IMR-90 (cell line): Measurements from ENCODE around the gene USP20. TPM values are rescaled to one million over a fixed set of nuclear protein-coding genes. Genes with fewer than 3 reads are reported as not detected.
A peak's percentile ranks its signal among the peaks of the same experiment; 100 is the strongest.

Experiments used
- ATAC-seq: fragments of 200-7000 bp; cut with Tn5 transposase; 2 replicates; pipeline ENCODE4 v1.9.1; 2020; ENCODE audit warnings: low read depth, mild to moderate bottlenecking, moderate library complexity
- BruUV-seq: library from RNA; stranded (reverse); fragments of 400-500 nt; replicated peaks from 2 replicates; lab custom pipeline; 2021; lab: Mats Ljungman, UMichigan
- CTCF ChIA-PET: fragments of 300-600 bp; formaldehyde crosslinking; extraction: SDS; loops from one replicate; lab custom pipeline; 2021; ENCODE audit warnings: antibody characterized with exemption; lab: Yijun Ruan, JAX
- POLR2A ChIA-PET: fragments of 300-600 bp; sonication (Branson Sonifier 250); formaldehyde crosslinking; loops from one replicate; lab custom pipeline; 2022; ENCODE audit warnings: antibody characterized with exemption; ENCODE audit not compliant: unreplicated experiment; lab: Charles Lee
- DNase-seq: peaks from one replicate; pipeline ENCODE4 v3.0.0; 2013
- H2AFZ ChIP-seq: replicated peaks from 2 replicates; pipeline ENCODE3; 2013; ENCODE audit warnings: low read length, mild to moderate bottlenecking; ENCODE audit not compliant: poor library complexity
- H2AK5ac ChIP-seq: 2 replicates; pipeline ENCODE4 v1.6.1; 2013; ENCODE audit warnings: low read depth, low read length, inconsistent platforms
- H2AK9ac ChIP-seq: replicated peaks from 2 replicates; pipeline ENCODE3; 2013; ENCODE audit warnings: mild to moderate bottlenecking, low read depth, low read length, moderate library complexity; ENCODE audit not compliant: poor library complexity
- H2BK120ac ChIP-seq: 2 replicates; pipeline ENCODE4 v1.6.1; 2013; ENCODE audit warnings: low read depth, low read length, inconsistent platforms
- H2BK15ac ChIP-seq: 3 replicates; pipeline ENCODE4 v1.6.1; 2013; ENCODE audit warnings: low read depth, low read length, inconsistent platforms
- H2BK20ac ChIP-seq: 2 replicates; pipeline ENCODE4 v1.6.1; 2013; ENCODE audit warnings: low read depth, mild to moderate bottlenecking, inconsistent platforms, low read length, moderate library complexity
- H2BK5ac ChIP-seq: 2 replicates; pipeline ENCODE4 v1.6.1; 2013; ENCODE audit warnings: mild to moderate bottlenecking, low read depth, low read length, inconsistent platforms; ENCODE audit not compliant: poor library complexity, severe bottlenecking
- H3K14ac ChIP-seq: replicated peaks from 2 replicates; pipeline ENCODE4 v1.6.1; 2013; ENCODE audit warnings: low read depth, low read length, inconsistent platforms
- H3K18ac ChIP-seq: 2 replicates; pipeline ENCODE4 v1.6.1; 2013; ENCODE audit warnings: low read depth, low read length, control low read depth
- H3K23ac ChIP-seq: 2 replicates; pipeline ENCODE4 v1.6.1; 2013; ENCODE audit warnings: low read depth, low read length, inconsistent platforms
- H3K27ac ChIP-seq: 2 replicates; pipeline ENCODE4 v1.5.1; 2013; ENCODE audit warnings: mild to moderate bottlenecking, control low read depth, low read length; ENCODE audit not compliant: insufficient read depth
- H3K27me3 ChIP-seq: 2 replicates; pipeline ENCODE4 v1.6.1; 2013; ENCODE audit warnings: low read length; ENCODE audit not compliant: control insufficient read depth, insufficient read depth
- H3K36me3 ChIP-seq: 2 replicates; pipeline ENCODE4 v1.6.1; 2013; ENCODE audit warnings: low read length, mixed read lengths; ENCODE audit not compliant: control insufficient read depth, insufficient read depth
- H3K4ac ChIP-seq: 2 replicates; pipeline ENCODE4 v1.6.1; 2013; ENCODE audit warnings: low read depth, low read length, inconsistent platforms
- H3K4me1 ChIP-seq: 2 replicates; pipeline ENCODE4 v1.6.1; 2013; ENCODE audit warnings: low read length, mixed read lengths; ENCODE audit not compliant: control insufficient read depth, insufficient read depth
- H3K4me2 ChIP-seq: 2 replicates; pipeline ENCODE4 v1.6.1; 2013; ENCODE audit warnings: low read depth, mild to moderate bottlenecking, control low read depth, low read length, moderate library complexity
- H3K4me3 ChIP-seq: 2 replicates; pipeline ENCODE4 v1.5.1; 2013; ENCODE audit warnings: low read depth, mild to moderate bottlenecking, control low read depth, low read length, moderate library complexity; ENCODE audit not compliant: insufficient read depth
- H3K56ac ChIP-seq: 2 replicates; pipeline ENCODE4 v1.6.1; 2013; ENCODE audit warnings: low read length, inconsistent platforms; ENCODE audit not compliant: insufficient read depth; ENCODE audit errors: extremely low read depth
- H3K79me1 ChIP-seq, 2 experiments: 2 replicates each; pipeline ENCODE4 v1.6.1; 2013; ENCODE audit warnings: low read length in 2 of 2, inconsistent platforms in 1 of 2, low read depth in 1 of 2
- H3K9ac ChIP-seq: 2 replicates; pipeline ENCODE4 v1.6.1; 2013; ENCODE audit warnings: low read depth, low read length, control low read depth
- H3K9me1 ChIP-seq: 2 replicates; pipeline ENCODE4 v1.6.1; 2013; ENCODE audit warnings: low read length, inconsistent platforms; ENCODE audit not compliant: insufficient read depth
- H3K9me3 ChIP-seq: 2 replicates; pipeline ENCODE4 v1.6.1; 2013; ENCODE audit warnings: low read length; ENCODE audit not compliant: control insufficient read depth, insufficient read depth
- H4K20me1 ChIP-seq: 2 replicates; pipeline ENCODE4 v1.6.1; 2013; ENCODE audit warnings: low read length, inconsistent platforms; ENCODE audit not compliant: insufficient read depth
- H4K5ac ChIP-seq: 2 replicates; pipeline ENCODE4 v1.6.1; 2013; ENCODE audit warnings: mild to moderate bottlenecking, low read depth, low read length, control low read depth
- H4K8ac ChIP-seq, 2 experiments: 2 replicates each; pipeline ENCODE4 v1.6.1; 2013; ENCODE audit warnings: low read depth in 2 of 2, low read length in 2 of 2, control low read depth in 1 of 2, inconsistent platforms in 1 of 2
- H4K91ac ChIP-seq: 2 replicates; pipeline ENCODE4 v1.6.1; 2013; ENCODE audit warnings: low read depth, low read length, inconsistent platforms; ENCODE audit not compliant: insufficient read depth
- CEBPB ChIP-seq: IDR thresholded peaks from 2 replicates; pipeline ENCODE4 v1.6.1; 2012; ENCODE audit warnings: low read depth, low read length, improper control_type of control experiment
- NFE2L2 ChIP-seq: fragments of 150-350 bp; IDR thresholded peaks from 2 replicates; pipeline ENCODE4 v1.6.1; 2016; ENCODE audit warnings: low read depth, mild to moderate bottlenecking, low read length
- POLR2A ChIP-seq: IDR thresholded peaks from 2 replicates; pipeline ENCODE4 v1.6.1; 2012; ENCODE audit warnings: mild to moderate bottlenecking, low read depth, low read length
- RFX5 ChIP-seq: IDR thresholded peaks from 2 replicates; pipeline ENCODE4 v1.8.0; 2012; ENCODE audit warnings: low read depth, mild to moderate bottlenecking, low read length, moderate library complexity
- WGBS, 2 experiments: methylation state at CpG; one replicate each; pipeline versions ENCODE4 v1.1.5 to v1.1.7; 2013; ENCODE audit warnings: missing lambda C conversion rate in 2 of 2; ENCODE audit not compliant: insufficient read length in 1 of 2; ENCODE audit errors: extremely low coverage in 2 of 2; 5-methylcytosine and 5-hydroxymethylcytosine counted together
- dilution Hi-C: fragments of 300-500 bp; cut with HindIII; formaldehyde crosslinking; loops from one replicate; pipeline ENCODE4 v1.14.3; 2018; ENCODE audit warnings: low sequenced_read_pairs; ENCODE audit not compliant: unreplicated experiment
- in situ Hi-C: fragments of 300-500 bp; cut with MboI; formaldehyde crosslinking; loops from 3 replicates; pipeline ENCODE4 v1.14.3; 2019; ENCODE audit warnings: low sequenced_read_pairs, inconsistent platforms, mixed read lengths
- intact Hi-C: fragments of 100-400 bp; cut with micrococcal nuclease; formaldehyde crosslinking; loops from 2 replicates; pipeline ENCODE4 v1.10.0; 2022
- polyA plus RNA-seq, 3 experiments: library from polyadenylated mRNA; depleted of rRNA; stranded (reverse); fragments of >200 nt; gene quantifications; 2 replicates each; pipeline ENCODE4 v1.2.3, GENCODE V29; 2012; ENCODE audit warnings: low replicate concordance in 1 of 3
- total RNA-seq: library from RNA; depleted of rRNA; stranded (reverse); fragments of >200 nt; gene quantifications from 2 replicates; pipeline ENCODE4 v1.2.3, GENCODE V29; 2012
- TF ChIP-seq, protein P1 (sequence below): conservative IDR thresholded peaks from 2 replicates; pipeline ENCODE4 v1.5.1; 2012; ENCODE audit warnings: mild to moderate bottlenecking, low read depth, low read length, improper control_type of control experiment

Gene USP20
- total and polyA plus RNA-seq, 2 of the 4 experiments (the other 2 are of a cell fraction), result 3.8 to 21.6 TPM

DNA sequence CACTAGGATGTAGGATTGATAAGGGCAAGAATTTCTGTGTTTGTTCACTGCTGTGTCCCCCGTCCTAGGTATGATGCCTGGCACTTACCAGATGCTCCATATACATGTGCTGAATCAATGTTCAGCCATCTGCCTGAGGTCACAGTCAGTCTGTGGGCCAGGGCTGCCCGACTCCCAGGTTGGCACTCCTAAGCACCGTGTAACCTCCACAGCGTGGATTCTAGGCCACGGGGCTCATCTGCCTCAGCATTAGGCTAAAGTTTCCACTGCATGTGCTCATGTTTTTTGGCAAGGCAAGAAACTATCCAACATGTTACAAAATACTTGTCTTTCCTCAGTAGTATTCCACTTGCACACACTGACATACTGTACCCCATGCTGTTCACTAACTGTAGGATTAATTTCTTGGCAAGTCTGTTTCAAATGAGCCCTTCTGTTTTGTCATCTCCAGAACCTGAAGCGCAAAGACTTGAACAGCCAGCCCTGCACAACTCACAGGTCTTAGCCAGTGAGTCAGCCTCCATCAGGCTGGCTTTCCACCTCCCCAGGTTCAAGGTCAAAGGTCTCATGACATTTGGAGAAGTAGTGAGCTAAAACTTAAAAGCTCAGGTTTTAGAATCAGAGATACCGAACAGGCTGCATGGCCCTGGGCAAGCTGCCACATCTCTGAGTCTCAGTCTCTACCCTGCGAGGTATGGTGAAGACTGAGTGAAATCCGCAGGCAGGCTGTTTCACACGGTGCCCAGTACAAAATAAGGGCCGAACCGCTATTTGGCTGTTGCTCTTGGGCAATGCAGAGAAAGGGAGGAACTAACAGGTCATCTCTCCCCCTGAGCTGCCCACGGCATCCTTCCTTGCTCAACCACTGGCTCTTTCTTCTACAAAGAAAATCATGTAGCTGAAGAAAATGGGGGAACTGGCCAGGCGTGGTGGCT, 18.5 kb upstream of the USP20 start (continued):
- TF ChIP-seq POLR2A, result no peak
- no peak for TF ChIP-seq NFE2L2

DNA sequence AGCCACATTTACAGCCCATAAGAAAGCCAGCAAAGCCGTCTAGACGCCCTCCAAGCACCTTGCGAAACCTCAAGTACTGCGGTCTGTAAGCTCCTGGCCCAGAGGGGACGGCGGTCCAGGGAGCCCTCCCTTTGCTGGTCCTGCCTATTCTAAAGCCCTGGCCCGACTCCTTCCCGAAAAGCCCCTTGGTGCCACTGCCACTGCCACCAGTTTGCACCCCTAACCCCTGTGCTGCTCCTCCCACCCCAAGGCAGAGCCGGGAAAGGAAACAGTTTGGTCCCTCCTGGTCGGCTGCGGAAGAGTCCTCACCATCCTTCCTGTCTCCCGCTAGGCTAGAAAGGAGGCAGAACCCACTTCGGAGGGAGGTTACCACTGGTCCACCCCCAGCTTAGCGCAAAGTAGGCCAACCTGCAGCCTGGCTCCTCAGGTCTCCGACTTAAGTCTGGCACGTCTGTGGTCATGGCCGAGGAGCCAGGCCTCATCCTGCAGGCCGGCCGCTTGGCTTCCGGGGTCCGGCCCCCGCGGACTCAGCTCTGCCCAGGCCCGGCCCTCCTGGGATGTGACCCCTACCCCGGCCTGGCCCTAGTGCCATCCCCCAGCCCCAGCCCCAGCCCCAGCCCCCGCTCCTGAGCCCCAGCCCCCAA, 12.2 kb upstream of the USP20 start:
- H3K36me3 ChIP-seq, result peaks cover 34% of the 10 kb centered on the region
- H3K14ac ChIP-seq, result peak overlapping the region; percentile 85
- H2AFZ ChIP-seq, result peak overlapping the region; percentile 89
- H3K27me3 ChIP-seq, result no peaks in the 10 kb centered on the region
- dilution Hi-C loops, result no loop called here
- H3K4me1 ChIP-seq, result peaks cover 2% of the 10 kb centered on the region; the same call in 1 of the 2 replicates
- intact Hi-C loops, result no loop called here
- no peak overlapping the region for H2BK120ac ChIP-seq
- peak overlapping the region; percentile 89 for H2AK9ac ChIP-seq
- no peak overlapping the region for H2BK15ac ChIP-seq
- TF ChIP-seq CEBPB, result peak; percentile 71
- no peak for TF ChIP-seq RFX5
- TF ChIP-seq, protein P1, sequence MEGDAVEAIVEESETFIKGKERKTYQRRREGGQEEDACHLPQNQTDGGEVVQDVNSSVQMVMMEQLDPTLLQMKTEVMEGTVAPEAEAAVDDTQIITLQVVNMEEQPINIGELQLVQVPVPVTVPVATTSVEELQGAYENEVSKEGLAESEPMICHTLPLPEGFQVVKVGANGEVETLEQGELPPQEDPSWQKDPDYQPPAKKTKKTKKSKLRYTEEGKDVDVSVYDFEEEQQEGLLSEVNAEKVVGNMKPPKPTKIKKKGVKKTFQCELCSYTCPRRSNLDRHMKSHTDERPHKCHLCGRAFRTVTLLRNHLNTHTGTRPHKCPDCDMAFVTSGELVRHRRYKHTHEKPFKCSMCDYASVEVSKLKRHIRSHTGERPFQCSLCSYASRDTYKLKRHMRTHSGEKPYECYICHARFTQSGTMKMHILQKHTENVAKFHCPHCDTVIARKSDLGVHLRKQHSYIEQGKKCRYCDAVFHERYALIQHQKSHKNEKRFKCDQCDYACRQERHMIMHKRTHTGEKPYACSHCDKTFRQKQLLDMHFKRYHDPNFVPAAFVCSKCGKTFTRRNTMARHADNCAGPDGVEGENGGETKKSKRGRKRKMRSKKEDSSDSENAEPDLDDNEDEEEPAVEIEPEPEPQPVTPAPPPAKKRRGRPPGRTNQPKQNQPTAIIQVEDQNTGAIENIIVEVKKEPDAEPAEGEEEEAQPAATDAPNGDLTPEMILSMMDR, result no peak
- H3K4me2 ChIP-seq, result peak overlapping the region; percentile 95
- peak overlapping the region; percentile 98 for H3K4ac ChIP-seq
- peak overlapping the region; percentile 98 for H3K23ac ChIP-seq
- peak overlapping the region; percentile 48 for H2BK5ac ChIP-seq
- ChIA-PET CTCF (no interaction called here), POLR2A (no interaction called here)
- H3K9ac ChIP-seq, result peak overlapping the region; percentile 84
- H2AK5ac ChIP-seq, result peak overlapping the region; percentile 74
- H3K27ac ChIP-seq, result peak overlapping the region; percentile 67
- no peaks in the 10 kb centered on the region for H3K9me3 ChIP-seq
- no peak overlapping the region; the same call in 1 of the 2 replicates for H2BK20ac ChIP-seq
- 24% methylated on average over 16 of the region's 26 CpGs; no CpG with 5 or more reads in 1 of the 2 experiments for WGBS, 2 experiments
- peaks cover 6% of the 10 kb centered on the region; the same call in 1 of the 2 replicates for H3K9me1 ChIP-seq
- H4K20me1 ChIP-seq, result peaks cover 15% of the 10 kb centered on the region; the same call in 1 of the 2 replicates
- in situ Hi-C loops, result no loop called here
- no peak overlapping the region for H3K18ac ChIP-seq
- peak; percentile 27 for DNase-seq
- H3K79me1 ChIP-seq, result peaks cover 18 to 39% of the 10 kb centered on the region in 2 experiments
- peak overlapping the region; percentile 67 for H3K56ac ChIP-seq
- peak overlapping the region; percentile 17 to 85; a peak in 3 of 4 replicates for H4K8ac ChIP-seq
- H4K5ac ChIP-seq, result peak overlapping the region; percentile 37; the same call in 1 of the 2 replicates
- peak overlapping the region; percentile 85 for H3K4me3 ChIP-seq
- peak; percentile 53 for ATAC-seq
- peak overlapping the region; percentile 76 for H4K91ac ChIP-seq
- BruUV-seq, result no TSS peak
